ENCODE results near the gene MYO6. TPM values are rescaled to one million over a fixed set of nuclear protein-coding genes. Genes with fewer than 3 reads are reported as not detected.

Gene MYO6
- total and polyA plus RNA-seq, 2 donors, result 12.4 to 33.2 TPM

- H3K27ac ChIP-seq (ENCODE audit: low read depth), result no peak overlapping the region
- H3K4me1 ChIP-seq (ENCODE audit: insufficient read depth), result no peaks in the 10 kb centered on the region
- no peak overlapping the region for H3K4me3 ChIP-seq (ENCODE audit: low read depth, low read length)
- no peak for DNase-seq (ENCODE audit: extremely low spot score)
- WGBS, result 45% methylated on average over 2 of the region's 2 CpGs
- H3K36me3 ChIP-seq (ENCODE audit: insufficient read depth), result no peaks in the 10 kb centered on the region
Observed at GRCh38 chr6:75751443-75751842, 2.4 kb downstream of the MYO6 start.

DNA sequence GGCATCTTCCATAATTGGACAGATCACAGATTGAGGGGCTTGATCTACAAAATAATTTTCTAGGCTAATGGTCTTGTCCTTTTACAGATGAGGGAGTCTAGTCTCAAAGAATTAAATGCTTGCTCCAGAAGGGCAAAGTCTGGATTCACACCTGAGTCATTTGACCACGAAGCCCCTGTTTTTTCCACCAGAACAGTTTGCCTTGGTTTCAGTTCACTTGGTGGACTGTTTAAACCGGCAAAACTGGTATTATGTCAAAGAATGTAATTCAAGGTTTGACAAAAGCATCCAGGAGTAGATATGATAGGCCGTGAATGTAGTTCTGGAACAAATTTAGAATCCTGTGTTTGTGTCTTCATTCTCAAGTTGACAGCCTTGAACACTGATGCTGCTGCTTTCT, 3.3 kb downstream of the MYO6 start:
- no peaks in the 10 kb centered on the region for H3K36me3 ChIP-seq (ENCODE audit: insufficient read depth)
- no peaks in the 10 kb centered on the region for H3K4me1 ChIP-seq (ENCODE audit: insufficient read depth)
- H3K27ac ChIP-seq (ENCODE audit: low read depth), result no peak overlapping the region
- 73% methylated on average over 3 of the region's 3 CpGs for WGBS
- no peak overlapping the region for H3K4me3 ChIP-seq (ENCODE audit: low read depth, low read length)
- no peak for DNase-seq (ENCODE audit: extremely low spot score)

GRCh38 chr6:75755704-75756103, 6.7 kb downstream of the MYO6 start:
- Histone ChIP-seq H3K4me1 (ENCODE audit: insufficient read depth) (no peaks in the 10 kb centered on the region), H3K4me3 (ENCODE audit: low read depth, low read length) (no peak overlapping the region), H3K36me3 (ENCODE audit: insufficient read depth) (no peaks in the 10 kb centered on the region), H3K27ac (ENCODE audit: low read depth) (no peak overlapping the region)
- DNase-seq (ENCODE audit: extremely low spot score), result no peak
- 90% methylated on average over 5 of the region's 5 CpGs for WGBS

GRCh38 chr6:75757295-75757694, 8.3 kb downstream of the MYO6 start:
- WGBS, result 86% methylated on average over 3 of the region's 3 CpGs
- no peaks in the 10 kb centered on the region for H3K4me1 ChIP-seq (ENCODE audit: insufficient read depth)

GRCh38 chr6:75758061-75758460, 9.0 kb downstream of the MYO6 start:
- no peak overlapping the region for H3K27ac ChIP-seq (ENCODE audit: low read depth)
- WGBS, result 55% methylated on average over 5 of the region's 5 CpGs
- no peaks in the 10 kb centered on the region for H3K36me3 ChIP-seq (ENCODE audit: insufficient read depth)
- no peak overlapping the region for H3K4me3 ChIP-seq (ENCODE audit: low read depth, low read length)
- H3K4me1 ChIP-seq (ENCODE audit: insufficient read depth), result no peaks in the 10 kb centered on the region
- DNase-seq (ENCODE audit: extremely low spot score), result no peak

More at GRCh38 chr6:75757295-75757694, 8.3 kb downstream of the MYO6 start:
- no peak overlapping the region for H3K4me3 ChIP-seq (ENCODE audit: low read depth, low read length)
- H3K36me3 ChIP-seq (ENCODE audit: insufficient read depth), result no peaks in the 10 kb centered on the region
- no peak overlapping the region for H3K27ac ChIP-seq (ENCODE audit: low read depth)
- no peak for DNase-seq (ENCODE audit: extremely low spot score)

- H3K27ac ChIP-seq (ENCODE audit: low read depth), result no peak overlapping the region
- WGBS, result 74% methylated on average over 5 of the region's 5 CpGs
- no peaks in the 10 kb centered on the region for H3K36me3 ChIP-seq (ENCODE audit: insufficient read depth)
Observed at GRCh38 chr6:75759207-75759606, 10.2 kb downstream of the MYO6 start.

GRCh38 chr6:75760320-75760719, 11.3 kb downstream of the MYO6 start:
- DNase-seq (ENCODE audit: extremely low spot score), result no peak
- Histone ChIP-seq H3K4me3 (ENCODE audit: low read depth, low read length) (no peak overlapping the region), H3K4me1 (ENCODE audit: insufficient read depth) (no peaks in the 10 kb centered on the region), H3K27ac (ENCODE audit: low read depth) (no peak overlapping the region), H3K36me3 (ENCODE audit: insufficient read depth) (no peaks in the 10 kb centered on the region)
- 74% methylated on average over 1 of the region's 1 CpG for WGBS

More at GRCh38 chr6:75759207-75759606, 10.2 kb downstream of the MYO6 start:
- no peak for DNase-seq (ENCODE audit: extremely low spot score)
- H3K4me3 ChIP-seq (ENCODE audit: low read depth, low read length), result no peak overlapping the region
- no peaks in the 10 kb centered on the region for H3K4me1 ChIP-seq (ENCODE audit: insufficient read depth)

DNA sequence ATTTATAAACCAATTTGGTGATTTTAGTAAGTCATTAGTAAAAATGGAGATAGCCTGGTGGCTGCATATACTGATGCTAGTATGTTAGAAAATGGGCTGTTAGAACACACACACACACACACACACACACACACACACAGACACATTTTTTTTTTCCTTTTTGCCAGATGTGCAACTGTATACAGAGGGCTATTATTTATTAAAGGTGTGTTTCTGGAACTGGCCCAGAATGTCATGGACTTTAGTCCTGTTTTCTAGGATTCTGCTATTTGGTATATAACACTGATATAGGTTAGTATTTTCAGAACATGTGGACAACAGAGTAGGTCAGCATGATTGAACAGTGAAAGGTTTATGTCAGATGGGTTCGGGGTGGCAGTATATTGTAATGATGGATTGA, 12.4 kb downstream of the MYO6 start:
- Histone ChIP-seq H3K27ac (ENCODE audit: low read depth) (no peak overlapping the region), H3K36me3 (ENCODE audit: insufficient read depth) (no peaks in the 10 kb centered on the region), H3K4me1 (ENCODE audit: insufficient read depth) (no peaks in the 10 kb centered on the region), H3K4me3 (ENCODE audit: low read depth, low read length) (no peak overlapping the region)
- 99% methylated on average over 1 of the region's 1 CpG for WGBS
- no peak for DNase-seq (ENCODE audit: extremely low spot score)

- Histone ChIP-seq H3K4me3 (ENCODE audit: low read depth, low read length) (no peak overlapping the region), H3K4me1 (ENCODE audit: insufficient read depth) (no peaks in the 10 kb centered on the region), H3K36me3 (ENCODE audit: insufficient read depth) (no peaks in the 10 kb centered on the region), H3K27ac (ENCODE audit: low read depth) (no peak overlapping the region)
- 94% methylated on average over 8 of the region's 8 CpGs for WGBS
- DNase-seq (ENCODE audit: extremely low spot score), result no peak
Observed at GRCh38 chr6:75762063-75762462, 13.0 kb downstream of the MYO6 start.

- no peaks in the 10 kb centered on the region for H3K36me3 ChIP-seq (ENCODE audit: insufficient read depth)
- H3K4me3 ChIP-seq (ENCODE audit: low read depth, low read length), result no peak overlapping the region
- DNase-seq (ENCODE audit: extremely low spot score), result no peak
- H3K4me1 ChIP-seq (ENCODE audit: insufficient read depth), result no peaks in the 10 kb centered on the region
- H3K27ac ChIP-seq (ENCODE audit: low read depth), result no peak overlapping the region
Observed at GRCh38 chr6:75766387-75766786, 17.3 kb downstream of the MYO6 start.

DNA sequence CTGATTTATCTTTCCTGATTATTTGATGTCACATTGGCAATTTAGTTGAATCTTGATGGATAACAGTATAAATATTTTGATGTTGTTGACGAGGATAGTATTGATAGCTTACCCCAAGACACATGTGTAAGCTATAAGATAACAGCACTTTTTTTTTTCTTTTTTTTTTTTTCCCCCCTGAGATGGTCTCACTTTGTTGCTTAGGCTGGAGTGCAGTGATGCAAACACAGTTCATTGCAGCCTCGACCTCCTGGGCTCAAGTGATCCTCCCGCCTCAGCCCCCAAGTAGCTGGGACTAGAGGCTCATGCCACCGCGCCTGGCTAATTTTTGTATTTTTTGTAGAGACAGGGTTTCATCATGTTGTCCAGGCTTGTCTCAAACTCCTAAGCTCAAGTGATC, 21.8 kb downstream of the MYO6 start:
- Histone ChIP-seq H3K27ac (ENCODE audit: low read depth) (no peak overlapping the region), H3K4me3 (ENCODE audit: low read depth, low read length) (no peak overlapping the region), H3K4me1 (ENCODE audit: insufficient read depth) (peaks cover 2% of the 10 kb centered on the region), H3K36me3 (ENCODE audit: insufficient read depth) (no peaks in the 10 kb centered on the region)
- DNase-seq (ENCODE audit: extremely low spot score), result no peak
- WGBS, result 91% methylated on average over 5 of the region's 5 CpGs

- Histone ChIP-seq H3K36me3 (ENCODE audit: insufficient read depth) (no peaks in the 10 kb centered on the region), H3K27ac (ENCODE audit: low read depth) (no peak overlapping the region), H3K4me3 (ENCODE audit: low read depth, low read length) (no peak overlapping the region), H3K4me1 (ENCODE audit: insufficient read depth) (peaks cover 2% of the 10 kb centered on the region)
- DNase-seq (ENCODE audit: extremely low spot score), result no peak
- 60% methylated on average over 3 of the region's 3 CpGs for WGBS
Observed at GRCh38 chr6:75775219-75775618, 26.2 kb downstream of the MYO6 start.

DNA sequence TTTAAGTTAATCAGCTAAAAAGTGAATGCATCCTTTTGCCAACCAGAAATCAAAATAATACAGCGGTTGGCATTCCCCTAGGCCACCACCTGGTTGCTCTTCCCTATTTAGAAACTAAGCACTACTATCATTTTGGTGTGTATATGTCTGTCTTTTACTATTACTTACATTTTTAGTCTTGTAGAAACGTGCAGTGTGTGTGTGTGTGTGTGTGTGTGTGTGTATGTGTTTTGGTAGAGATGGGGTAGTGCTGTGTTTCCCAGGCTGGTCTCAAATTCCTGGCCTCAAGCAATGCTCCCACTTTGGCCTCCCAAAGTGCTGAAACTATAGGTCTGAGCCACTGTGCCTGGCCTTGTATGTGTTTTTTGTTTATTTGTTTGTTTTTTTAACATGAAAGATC, 27.4 kb downstream of the MYO6 start:
- 68% methylated on average over 2 of the region's 2 CpGs for WGBS
- H3K27ac ChIP-seq (ENCODE audit: low read depth), result no peak overlapping the region
- no peak for DNase-seq (ENCODE audit: extremely low spot score)
- no peak overlapping the region for H3K4me3 ChIP-seq (ENCODE audit: low read depth, low read length)
- peaks cover 2% of the 10 kb centered on the region for H3K4me1 ChIP-seq (ENCODE audit: insufficient read depth)
- H3K36me3 ChIP-seq (ENCODE audit: insufficient read depth), result no peaks in the 10 kb centered on the region

- H3K4me1 ChIP-seq (ENCODE audit: insufficient read depth), result no peaks in the 10 kb centered on the region
- 97% methylated on average over 4 of the region's 4 CpGs for WGBS
- no peak for DNase-seq (ENCODE audit: extremely low spot score)
- no peak overlapping the region for H3K27ac ChIP-seq (ENCODE audit: low read depth)
- H3K36me3 ChIP-seq (ENCODE audit: insufficient read depth), result no peaks in the 10 kb centered on the region
- H3K4me3 ChIP-seq (ENCODE audit: low read depth, low read length), result no peak overlapping the region
Observed at GRCh38 chr6:75778757-75779156, 29.7 kb downstream of the MYO6 start.

DNA sequence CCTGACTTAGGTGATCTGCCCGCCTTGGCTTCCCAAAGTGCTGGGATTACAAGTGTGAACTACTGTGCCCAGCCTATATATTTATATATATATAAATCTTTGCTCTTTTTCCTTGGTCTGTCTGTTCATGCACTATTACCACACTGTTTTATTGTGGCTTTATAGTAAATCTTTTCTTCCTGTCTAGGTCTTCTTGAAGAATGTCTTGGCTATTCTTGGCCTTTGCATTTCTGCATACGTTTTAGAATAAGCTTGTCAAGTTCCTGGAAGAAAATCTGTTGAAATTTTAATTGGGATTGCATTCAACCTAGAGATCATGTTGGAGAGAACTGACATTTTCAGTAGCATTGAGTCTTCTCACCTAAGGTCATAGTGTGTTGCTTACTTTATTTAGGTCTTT, 37.1 kb downstream of the MYO6 start:
- Histone ChIP-seq H3K36me3 (ENCODE audit: insufficient read depth) (no peaks in the 10 kb centered on the region), H3K4me3 (ENCODE audit: low read depth, low read length) (no peak overlapping the region), H3K4me1 (ENCODE audit: insufficient read depth) (no peaks in the 10 kb centered on the region), H3K27ac (ENCODE audit: low read depth) (no peak overlapping the region)
- WGBS, result 69% methylated on average over 2 of the region's 2 CpGs
- DNase-seq (ENCODE audit: extremely low spot score), result no peak

Measured in urinary bladder (tissue), 4 donors.